Parathyroid adenoma (tissue), 2 donors: ENCODE results near the gene CBLL1.

Experiments used
- H2AFZ ChIP-seq: fragments of 300-600 bp; sonication (generic); one replicate; pipeline ENCODE4 v1.7.0; 2017; ENCODE audit warnings: antibody characterized with exemption, mild to moderate bottlenecking
- H3K27ac ChIP-seq: fragments of 300-600 bp; sonication (generic); one replicate; pipeline ENCODE4 v1.7.0; 2017
- H3K27me3 ChIP-seq: fragments of 300-600 bp; sonication (generic); one replicate; pipeline ENCODE4 v1.7.0; 2017; ENCODE audit warnings: low read length; ENCODE audit not compliant: control insufficient read depth, insufficient read depth
- H3K36me3 ChIP-seq: fragments of 300-600 bp; sonication (generic); one replicate; pipeline ENCODE4 v1.7.0; 2017; ENCODE audit warnings: low read length; ENCODE audit not compliant: control insufficient read depth, insufficient read depth
- H3K4me1 ChIP-seq: fragments of 300-600 bp; sonication (generic); one replicate; pipeline ENCODE4 v1.7.0; 2017; ENCODE audit warnings: control low read depth
- H3K4me2 ChIP-seq: fragments of 300-600 bp; sonication (generic); one replicate; pipeline ENCODE4 v1.7.0; 2017; ENCODE audit warnings: low read length
- H3K4me3 ChIP-seq: fragments of 300-600 bp; sonication (generic); one replicate; pipeline ENCODE4 v1.7.0; 2017; ENCODE audit warnings: low read depth, low read length
- H3K79me2 ChIP-seq: fragments of 300-600 bp; sonication (generic); one replicate; pipeline ENCODE4 v1.7.0; 2017; ENCODE audit warnings: control low read depth
- H3K9ac ChIP-seq: fragments of 300-600 bp; sonication (generic); one replicate; pipeline ENCODE4 v1.7.0; 2017; ENCODE audit warnings: mild to moderate bottlenecking
- H3K9me3 ChIP-seq: fragments of 300-600 bp; sonication (generic); one replicate; pipeline ENCODE4 v1.7.0; 2017; ENCODE audit warnings: low read length; ENCODE audit not compliant: control insufficient read depth
- TF ChIP-seq, protein P1 (sequence below): fragments of 300-600 bp; sonication (generic); IDR thresholded peaks from one replicate; pipeline ENCODE4 v1.7.0; 2017; ENCODE audit warnings: antibody characterized with exemption, mild to moderate bottlenecking
- donor health status: primary hyperparathyroidism.

Gene CBLL1

DNA sequence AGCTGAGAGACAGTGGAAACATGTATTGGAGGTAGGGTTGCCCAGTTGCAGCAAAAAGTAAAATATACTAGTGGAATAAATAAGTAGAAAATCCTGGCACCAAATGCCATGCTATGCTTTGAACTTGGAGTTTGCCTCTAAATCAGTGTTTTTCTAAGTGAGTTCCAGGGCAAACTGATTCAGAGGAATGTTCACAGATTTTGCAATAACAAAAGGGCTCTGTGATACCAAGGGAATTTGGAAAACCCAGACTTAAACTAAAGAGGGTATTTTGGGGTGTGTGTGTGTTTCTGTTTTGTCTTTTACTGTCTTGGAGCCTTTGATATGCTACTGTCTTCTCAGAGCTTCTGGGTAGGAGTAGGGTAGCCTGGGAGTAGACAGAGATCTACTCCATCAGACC is 43.4 kb upstream of the CBLL1 start:
- H3K4me1 ChIP-seq, result no peaks in the 10 kb centered on the region
- no peaks in the 10 kb centered on the region for H3K9me3 ChIP-seq
- no peak overlapping the region for H3K4me2 ChIP-seq
- no peak overlapping the region for H3K4me3 ChIP-seq
- no peaks in the 10 kb centered on the region for H3K36me3 ChIP-seq
- no peak overlapping the region for H3K9ac ChIP-seq
- H3K79me2 ChIP-seq, result no peaks in the 10 kb centered on the region
- H3K27ac ChIP-seq, result no peak overlapping the region
- H2AFZ ChIP-seq, result no peak overlapping the region
- TF ChIP-seq, protein P1, sequence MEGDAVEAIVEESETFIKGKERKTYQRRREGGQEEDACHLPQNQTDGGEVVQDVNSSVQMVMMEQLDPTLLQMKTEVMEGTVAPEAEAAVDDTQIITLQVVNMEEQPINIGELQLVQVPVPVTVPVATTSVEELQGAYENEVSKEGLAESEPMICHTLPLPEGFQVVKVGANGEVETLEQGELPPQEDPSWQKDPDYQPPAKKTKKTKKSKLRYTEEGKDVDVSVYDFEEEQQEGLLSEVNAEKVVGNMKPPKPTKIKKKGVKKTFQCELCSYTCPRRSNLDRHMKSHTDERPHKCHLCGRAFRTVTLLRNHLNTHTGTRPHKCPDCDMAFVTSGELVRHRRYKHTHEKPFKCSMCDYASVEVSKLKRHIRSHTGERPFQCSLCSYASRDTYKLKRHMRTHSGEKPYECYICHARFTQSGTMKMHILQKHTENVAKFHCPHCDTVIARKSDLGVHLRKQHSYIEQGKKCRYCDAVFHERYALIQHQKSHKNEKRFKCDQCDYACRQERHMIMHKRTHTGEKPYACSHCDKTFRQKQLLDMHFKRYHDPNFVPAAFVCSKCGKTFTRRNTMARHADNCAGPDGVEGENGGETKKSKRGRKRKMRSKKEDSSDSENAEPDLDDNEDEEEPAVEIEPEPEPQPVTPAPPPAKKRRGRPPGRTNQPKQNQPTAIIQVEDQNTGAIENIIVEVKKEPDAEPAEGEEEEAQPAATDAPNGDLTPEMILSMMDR, result no peak
- H3K27me3 ChIP-seq, result no peaks in the 10 kb centered on the region

DNA sequence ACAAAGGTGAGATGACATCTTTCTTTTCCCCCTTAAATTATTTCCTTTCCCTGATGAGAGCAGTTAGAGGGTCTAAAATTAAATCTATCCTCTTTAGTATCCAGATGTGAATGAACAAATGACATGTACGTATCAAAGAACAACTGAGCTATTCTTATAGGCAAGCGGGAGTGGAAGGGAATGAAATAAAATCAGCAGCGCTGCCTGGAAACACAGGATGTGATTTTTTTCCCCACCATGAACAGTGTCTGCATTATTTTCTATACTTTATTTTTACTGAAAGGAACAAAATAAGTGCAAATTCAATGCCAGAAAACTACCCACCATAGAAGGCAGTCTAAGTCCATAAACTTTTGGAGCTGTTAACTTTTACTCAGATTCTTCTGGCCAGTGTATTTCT is 42.8 kb upstream of the CBLL1 start:
- TF ChIP-seq, protein P1, result no peak
- H3K4me1 ChIP-seq, result no peaks in the 10 kb centered on the region
- H3K36me3 ChIP-seq, result no peaks in the 10 kb centered on the region
- H3K79me2 ChIP-seq, result no peaks in the 10 kb centered on the region
- H3K4me3 ChIP-seq, result no peak overlapping the region
- H3K9ac ChIP-seq, result no peak overlapping the region
- no peak overlapping the region for H3K4me2 ChIP-seq
- H2AFZ ChIP-seq, result no peak overlapping the region
- H3K9me3 ChIP-seq, result no peaks in the 10 kb centered on the region
- H3K27ac ChIP-seq, result no peak overlapping the region
- no peaks in the 10 kb centered on the region for H3K27me3 ChIP-seq

DNA sequence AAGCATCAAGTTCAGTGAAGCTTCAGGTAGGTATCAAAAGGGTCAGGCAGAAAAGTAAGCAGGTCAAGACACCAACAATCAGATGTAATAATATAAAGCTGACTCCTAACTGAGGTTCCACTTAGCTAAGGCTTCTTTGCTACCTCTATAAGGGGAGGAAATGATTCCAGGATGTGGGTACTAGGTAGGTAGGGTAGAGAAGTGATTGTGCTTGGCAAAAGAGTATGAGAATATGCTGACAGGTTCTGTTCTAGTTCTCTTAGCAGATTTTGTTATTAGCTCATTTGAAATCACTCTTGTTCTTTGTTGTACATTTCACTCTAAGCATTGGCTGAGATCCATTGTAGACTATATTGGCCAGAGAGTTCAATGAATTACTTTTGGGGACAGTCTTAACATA is 40.7 kb upstream of the CBLL1 start:
- no peaks in the 10 kb centered on the region for H3K36me3 ChIP-seq
- no peak overlapping the region for H3K4me2 ChIP-seq
- no peak overlapping the region for H3K9ac ChIP-seq
- no peaks in the 10 kb centered on the region for H3K4me1 ChIP-seq
- H2AFZ ChIP-seq, result no peak overlapping the region
- H3K27me3 ChIP-seq, result no peaks in the 10 kb centered on the region
- no peak overlapping the region for H3K27ac ChIP-seq
- no peak overlapping the region for H3K4me3 ChIP-seq
- TF ChIP-seq, protein P1, result no peak
- H3K79me2 ChIP-seq, result no peaks in the 10 kb centered on the region
- H3K9me3 ChIP-seq, result no peaks in the 10 kb centered on the region

DNA sequence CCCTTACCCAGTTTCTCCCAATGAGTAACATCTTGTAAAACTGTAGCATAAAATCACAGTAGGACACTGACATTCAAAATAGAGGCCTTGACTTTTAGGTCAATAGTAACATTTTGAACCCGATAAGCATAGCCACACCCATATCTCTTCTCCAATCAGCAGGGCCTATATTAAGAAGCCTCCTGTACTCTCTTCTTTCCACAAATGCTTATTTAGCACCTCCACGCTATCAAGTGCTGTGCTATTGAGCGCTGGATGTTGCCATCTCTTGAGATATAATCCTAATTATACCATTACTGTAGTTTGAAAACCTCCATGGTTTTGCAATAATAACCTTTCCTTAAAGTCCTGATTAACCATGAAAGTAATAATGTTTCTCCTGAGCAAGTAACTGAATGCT is 40.1 kb upstream of the CBLL1 start:
- no peak overlapping the region for H3K27ac ChIP-seq
- H3K36me3 ChIP-seq, result no peaks in the 10 kb centered on the region
- H3K79me2 ChIP-seq, result no peaks in the 10 kb centered on the region
- no peak overlapping the region for H3K4me3 ChIP-seq
- H3K9me3 ChIP-seq, result no peaks in the 10 kb centered on the region
- no peak overlapping the region for H3K9ac ChIP-seq
- no peaks in the 10 kb centered on the region for H3K27me3 ChIP-seq
- H3K4me1 ChIP-seq, result no peaks in the 10 kb centered on the region
- H3K4me2 ChIP-seq, result no peak overlapping the region
- TF ChIP-seq, protein P1, result no peak
- no peak overlapping the region for H2AFZ ChIP-seq

DNA sequence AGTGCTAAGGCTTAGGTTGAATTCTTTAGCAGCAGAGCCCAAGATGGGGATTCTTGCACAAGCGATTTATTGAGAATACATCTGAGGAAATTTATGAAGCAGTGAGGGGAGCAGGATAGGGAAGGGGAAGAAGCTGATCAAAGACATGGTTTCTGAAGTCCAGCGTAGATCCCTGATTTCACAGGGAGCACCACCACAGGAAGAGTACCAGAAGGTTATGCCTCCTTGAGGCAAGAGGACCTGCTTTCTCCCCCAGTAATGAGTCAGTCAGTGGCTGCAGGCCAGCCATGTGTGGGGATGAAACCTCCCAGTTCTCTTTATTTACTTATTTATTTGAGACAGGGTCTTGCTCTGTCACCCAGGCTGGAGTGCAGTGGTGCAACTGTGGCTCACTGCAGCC is 35.0 kb upstream of the CBLL1 start:
- Histone ChIP-seq H3K4me1 (peaks cover 7% of the 10 kb centered on the region), H3K9me3 (no peaks in the 10 kb centered on the region), H3K27me3 (no peaks in the 10 kb centered on the region), H3K4me3 (no peak overlapping the region), H3K9ac (no peak overlapping the region), H2AFZ (no peak overlapping the region), H3K4me2 (no peak overlapping the region), H3K36me3 (no peaks in the 10 kb centered on the region), H3K27ac (no peak overlapping the region), H3K79me2 (no peaks in the 10 kb centered on the region)
- TF ChIP-seq, protein P1, result no peak
